ENCODE results near the gene LIPT2.

The LIPT2 gene

GRCh38 chr11:74524978-74525377 lies 31.5 kb upstream of the LIPT2 start:
- TF ChIP-seq FOXM1 (IDR thresholded peaks at IDR 0.05; ENCODE audit: borderline replicate concordance, low read depth), result no peak
- no peak for TF ChIP-seq YY1 (IDR thresholded peaks at IDR 0.05; ENCODE audit: low read depth)
- no peak for TF ChIP-seq TAF1 (IDR thresholded peaks at IDR 0.05; ENCODE audit: low read depth)
- TF ChIP-seq, protein P1, sequence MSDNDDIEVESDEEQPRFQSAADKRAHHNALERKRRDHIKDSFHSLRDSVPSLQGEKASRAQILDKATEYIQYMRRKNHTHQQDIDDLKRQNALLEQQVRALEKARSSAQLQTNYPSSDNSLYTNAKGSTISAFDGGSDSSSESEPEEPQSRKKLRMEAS (IDR thresholded peaks at IDR 0.05), result no peak
- TF ChIP-seq TCF12 (IDR thresholded peaks at IDR 0.05; ENCODE audit: low read depth), result no peak
- TF ChIP-seq TEAD4 (IDR thresholded peaks at IDR 0.05), result no peak

DNA sequence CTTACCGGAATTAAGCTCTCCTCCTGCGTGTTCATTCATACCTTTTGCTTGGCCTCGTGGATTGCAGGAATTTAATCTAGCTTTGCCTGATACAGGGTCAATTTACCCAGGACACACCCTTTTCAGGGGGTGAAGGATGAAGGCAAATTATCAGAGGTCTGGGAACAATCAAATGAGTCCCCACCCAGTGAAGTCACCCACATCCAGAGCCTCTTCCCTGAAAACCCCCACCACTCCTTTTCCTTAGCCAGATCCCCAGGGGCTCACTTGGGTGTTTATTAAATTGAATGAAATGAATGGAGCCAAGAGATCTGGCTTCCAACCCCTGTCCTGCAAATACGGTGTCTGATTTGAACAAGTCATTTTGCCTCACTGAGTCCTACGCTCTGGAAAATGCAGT lies 31.0 kb upstream of the LIPT2 start:
- TF ChIP-seq EP300 (IDR thresholded peaks at IDR 0.05; ENCODE audit: borderline replicate concordance) (no peak), FOXM1 (IDR thresholded peaks at IDR 0.05; ENCODE audit: borderline replicate concordance, low read depth) (no peak), RAD21 (IDR thresholded peaks at IDR 0.05; ENCODE audit: low read depth) (no peak), ZBTB7A (IDR thresholded peaks at IDR 0.05; ENCODE audit: low read depth) (no peak), NFIC (IDR thresholded peaks at IDR 0.05) (no peak)

DNA sequence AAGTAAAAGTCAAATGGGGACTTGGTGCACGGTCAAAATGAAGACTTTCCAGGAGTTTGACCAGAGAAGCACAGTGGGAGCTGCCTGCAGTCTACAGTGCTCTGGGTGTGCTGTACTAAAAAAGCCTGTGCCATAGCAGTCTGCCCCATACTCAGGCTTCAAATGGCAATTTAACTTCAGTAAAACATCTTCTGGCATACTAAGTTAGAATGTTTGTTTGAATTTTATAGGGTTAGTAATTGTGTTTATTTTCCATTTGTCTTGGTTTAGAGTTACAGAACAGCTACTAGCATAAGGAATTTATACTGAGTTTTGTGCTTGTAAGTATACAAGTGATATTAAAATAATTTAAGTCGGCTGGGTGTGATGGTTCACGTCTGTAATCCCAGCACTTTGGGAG lies 29.3 kb upstream of the LIPT2 start:
- TF ChIP-seq FOXM1 (IDR thresholded peaks at IDR 0.05; ENCODE audit: borderline replicate concordance, low read depth) (no peak), TAF1 (IDR thresholded peaks at IDR 0.05; ENCODE audit: low read depth) (no peak), EGR1 (IDR thresholded peaks at IDR 0.05) (no peak), NFIC (IDR thresholded peaks at IDR 0.05) (no peak), EP300 (IDR thresholded peaks at IDR 0.05; ENCODE audit: borderline replicate concordance) (no peak), TCF12 (IDR thresholded peaks at IDR 0.05; ENCODE audit: low read depth) (no peak), ZBTB7A (IDR thresholded peaks at IDR 0.05; ENCODE audit: low read depth) (no peak), USF1 (IDR thresholded peaks at IDR 0.05) (no peak)
- TF ChIP-seq, protein P1 (IDR thresholded peaks at IDR 0.05), result no peak

GRCh38 chr11:74521666-74522252 lies 28.2 kb upstream of the LIPT2 start:
- no peak for TF ChIP-seq RAD21 (IDR thresholded peaks at IDR 0.05; ENCODE audit: low read depth)
- TF ChIP-seq YY1 (IDR thresholded peaks at IDR 0.05; ENCODE audit: low read depth), result no peak
- no peak for TF ChIP-seq TAF1 (IDR thresholded peaks at IDR 0.05; ENCODE audit: low read depth)
- no peak for TF ChIP-seq FOXM1 (IDR thresholded peaks at IDR 0.05; ENCODE audit: borderline replicate concordance, low read depth)

GRCh38 chr11:74520927-74521665 lies 27.6 kb upstream of the LIPT2 start:
- TF ChIP-seq ZBTB7A (IDR thresholded peaks at IDR 0.05; ENCODE audit: low read depth) (no peak), REST (IDR thresholded peaks at IDR 0.05; ENCODE audit: low read depth) (no peak), CREB1 (IDR thresholded peaks at IDR 0.05; ENCODE audit: low read depth) (no peak), EGR1 (IDR thresholded peaks at IDR 0.05) (no peak), YY1 (IDR thresholded peaks at IDR 0.05; ENCODE audit: low read depth) (no peak), EP300 (IDR thresholded peaks at IDR 0.05; ENCODE audit: borderline replicate concordance) (no peak), TEAD4 (IDR thresholded peaks at IDR 0.05) (no peak), FOXM1 (IDR thresholded peaks at IDR 0.05; ENCODE audit: borderline replicate concordance, low read depth) (no peak), TAF1 (IDR thresholded peaks at IDR 0.05; ENCODE audit: low read depth) (no peak), NFIC (IDR thresholded peaks at IDR 0.05) (no peak)
- TF ChIP-seq, protein P1 (IDR thresholded peaks at IDR 0.05), result no peak

DNA sequence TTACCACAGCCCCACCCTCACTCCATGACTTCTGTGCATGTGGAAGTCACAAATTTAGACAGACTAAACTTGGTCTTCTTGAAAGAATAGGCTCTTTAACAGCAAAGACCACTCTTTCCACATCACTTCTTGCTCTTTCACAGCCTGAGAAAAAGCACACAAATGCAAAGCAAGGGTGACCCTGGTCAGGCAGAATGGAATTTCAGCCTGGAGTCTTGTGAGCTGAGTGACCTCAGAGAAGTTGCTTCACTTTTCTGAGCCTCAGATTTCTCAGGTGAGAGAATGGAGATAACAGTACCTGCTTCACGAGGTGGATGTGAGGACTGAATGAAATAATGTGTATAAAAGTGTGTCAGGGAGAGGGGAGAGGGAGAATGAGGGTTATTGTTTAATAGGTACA lies 26.8 kb upstream of the LIPT2 start:
- TF ChIP-seq, protein P1 (IDR thresholded peaks at IDR 0.05), result no peak
- TF ChIP-seq USF1 (IDR thresholded peaks at IDR 0.05) (no peak), EP300 (IDR thresholded peaks at IDR 0.05; ENCODE audit: borderline replicate concordance) (no peak), EGR1 (IDR thresholded peaks at IDR 0.05) (no peak), ZBTB7A (IDR thresholded peaks at IDR 0.05; ENCODE audit: low read depth) (no peak), TEAD4 (IDR thresholded peaks at IDR 0.05) (no peak), REST (IDR thresholded peaks at IDR 0.05; ENCODE audit: low read depth) (no peak), RAD21 (IDR thresholded peaks at IDR 0.05; ENCODE audit: low read depth) (no peak), YY1 (IDR thresholded peaks at IDR 0.05; ENCODE audit: low read depth) (no peak), TCF12 (IDR thresholded peaks at IDR 0.05; ENCODE audit: low read depth) (no peak), CREB1 (IDR thresholded peaks at IDR 0.05; ENCODE audit: low read depth) (no peak), TAF1 (IDR thresholded peaks at IDR 0.05; ENCODE audit: low read depth) (no peak)

Measured in Ishikawa (cell line).